Mesenchymal stem cell (in vitro differentiated cells and primary cell): Measurements from ENCODE around the gene FERMT2.
A peak's percentile ranks its signal among the peaks of the same experiment; 100 is the strongest.
"Not testable (repeated sequence)": the region's sequence is repeated elsewhere in the genome, so short reads cannot be mapped to it uniquely, and the experiment has no call there.

Source experiments
- DNase-seq: peaks from one replicate; pipeline ENCODE4 v3.0.0-alpha.2; 2013
- H2AFZ ChIP-seq: one replicate; pipeline ENCODE4 v1.6.1; 2013; ENCODE audit warnings: low read depth, mild to moderate bottlenecking, control low read depth, inconsistent platforms, low read length, moderate library complexity
- H2AK5ac ChIP-seq: 2 replicates; pipeline ENCODE4 v1.6.1; 2013; ENCODE audit warnings: low read length, moderate library complexity, mild to moderate bottlenecking, inconsistent platforms; ENCODE audit not compliant: severe bottlenecking
- H2BK120ac ChIP-seq: one replicate; pipeline ENCODE4 v1.6.1; 2013; ENCODE audit warnings: low read depth, mild to moderate bottlenecking, inconsistent platforms, low read length, moderate library complexity
- H2BK12ac ChIP-seq, 2 experiments: one replicate each; pipeline ENCODE4 v1.6.1; 2013; ENCODE audit warnings: inconsistent platforms in 2 of 2, low read length in 2 of 2, mild to moderate bottlenecking in 2 of 2, moderate library complexity in 2 of 2, control low read depth in 1 of 2
- H2BK15ac ChIP-seq: one replicate; pipeline ENCODE4 v1.6.1; 2013; ENCODE audit warnings: mild to moderate bottlenecking, low read depth, inconsistent platforms; ENCODE audit not compliant: poor library complexity, severe bottlenecking
- H2BK5ac ChIP-seq: 2 replicates; pipeline ENCODE4 v1.6.1; 2013; ENCODE audit warnings: low read depth, mild to moderate bottlenecking, low read length, control low read depth, inconsistent platforms; ENCODE audit not compliant: poor library complexity, severe bottlenecking
- H3K14ac ChIP-seq, 2 experiments: one replicate each; pipeline ENCODE4 v1.6.1; 2013; ENCODE audit warnings: inconsistent platforms in 2 of 2, low read length in 2 of 2, control low read depth in 1 of 2, mild to moderate bottlenecking in 1 of 2, moderate library complexity in 1 of 2
- H3K18ac ChIP-seq, 2 experiments: one replicate each; pipeline ENCODE4 v1.6.1; 2013; ENCODE audit warnings: inconsistent platforms in 2 of 2, low read length in 2 of 2, control low read depth in 1 of 2, low read depth in 1 of 2, mild to moderate bottlenecking in 1 of 2
- H3K23ac ChIP-seq, 2 experiments: one replicate each; pipeline ENCODE4 v1.6.1; 2013; ENCODE audit warnings: inconsistent platforms in 2 of 2, low read length in 2 of 2, mild to moderate bottlenecking in 2 of 2, moderate library complexity in 2 of 2, control low read depth in 1 of 2
- H3K27ac ChIP-seq: 2 replicates; pipeline ENCODE4 v1.5.1; 2013; ENCODE audit warnings: mild to moderate bottlenecking, moderate library complexity, low read length, control low read depth, inconsistent platforms; ENCODE audit not compliant: poor library complexity, severe bottlenecking
- H3K27me3 ChIP-seq, 2 experiments: 2 replicates each; pipeline versions ENCODE4 v1.6.1 to v1.7.0; 2013; ENCODE audit warnings: low read length in 2 of 2, mild to moderate bottlenecking in 2 of 2, moderate library complexity in 2 of 2, control low read depth in 1 of 2, inconsistent platforms in 1 of 2; ENCODE audit not compliant: control insufficient read depth in 1 of 2, insufficient read depth in 1 of 2
- H3K36me3 ChIP-seq, 2 experiments: 2 replicates each; pipeline versions ENCODE4 v1.6.1 to v1.7.0; 2013; ENCODE audit warnings: low read length in 2 of 2, control low read depth in 1 of 2, inconsistent platforms in 1 of 2, low read depth in 1 of 2, mild to moderate bottlenecking in 1 of 2; ENCODE audit not compliant: insufficient read depth in 2 of 2, control insufficient read depth in 1 of 2
- H3K4ac ChIP-seq, 2 experiments: one replicate each; pipeline ENCODE4 v1.6.1; 2013; ENCODE audit warnings: inconsistent platforms in 2 of 2, low read length in 2 of 2, mild to moderate bottlenecking in 2 of 2, moderate library complexity in 2 of 2, control low read depth in 1 of 2, low read depth in 1 of 2
- H3K4me1 ChIP-seq: 2 replicates; pipeline ENCODE4 v1.6.1; 2013; ENCODE audit warnings: low read depth, low read length, control low read depth; ENCODE audit not compliant: control insufficient read depth, insufficient read depth
- H3K4me2 ChIP-seq: 2 replicates; pipeline ENCODE4 v1.6.1; 2013; ENCODE audit warnings: low read length, mild to moderate bottlenecking, inconsistent platforms; ENCODE audit not compliant: poor library complexity, severe bottlenecking
- H3K4me3 ChIP-seq, 2 experiments: 2 replicates each; pipeline versions ENCODE4 v1.5.1 to v1.7.0; 2013; ENCODE audit warnings: low read length in 2 of 2, mild to moderate bottlenecking in 2 of 2, control low read depth in 1 of 2, low read depth in 1 of 2; ENCODE audit not compliant: insufficient read depth in 1 of 2
- H3K79me1 ChIP-seq: replicated peaks from 2 replicates; pipeline ENCODE4 v1.6.1; 2013; ENCODE audit warnings: mild to moderate bottlenecking, control low read depth, low read length, inconsistent platforms; ENCODE audit not compliant: poor library complexity, severe bottlenecking
- H3K9ac ChIP-seq: 2 replicates; pipeline ENCODE4 v1.7.0; 2013; ENCODE audit warnings: mild to moderate bottlenecking, low read length, moderate library complexity
- H3K9me3 ChIP-seq: 2 replicates; pipeline ENCODE4 v1.7.0; 2013; ENCODE audit warnings: mild to moderate bottlenecking, low read length; ENCODE audit not compliant: control insufficient read depth
- H4K8ac ChIP-seq: one replicate; pipeline ENCODE4 v1.6.1; 2013; ENCODE audit warnings: inconsistent platforms, mild to moderate bottlenecking, low read length, moderate library complexity
- H4K91ac ChIP-seq: one replicate; pipeline ENCODE4 v1.6.1; 2013; ENCODE audit warnings: mild to moderate bottlenecking, low read length, inconsistent platforms
- WGBS: methylation state at CpG from one replicate; pipeline ENCODE4 v1.1.7; 2013; ENCODE audit warnings: mixed read lengths; 5-methylcytosine and 5-hydroxymethylcytosine counted together

Gene FERMT2

GRCh38 chr14:52922059-52922458, 28.8 kb downstream of the FERMT2 start:
- Histone ChIP-seq H3K27me3 (no peaks in the 10 kb centered on the region), H3K27ac (peak overlapping the region; percentile 70), H4K8ac (no peak overlapping the region), H4K91ac (no peak overlapping the region), H2BK12ac (peak overlapping the region in 1 of 2 experiments; percentile 6), H3K18ac (peak overlapping the region in 1 of 2 experiments; percentile 64), H2BK120ac (no peak overlapping the region), H3K36me3 (peaks cover 0 to 15% of the 10 kb centered on the region in 2 experiments), H3K4me3 (no peak overlapping the region), H2BK5ac (no peak overlapping the region), H3K4me1 (peaks cover 16% of the 10 kb centered on the region), H3K14ac (no peak overlapping the region), H3K4ac (peak overlapping the region in 1 of 2 experiments; percentile 26), H2BK15ac (no peak overlapping the region), H2AK5ac (peak overlapping the region; percentile 44), H3K79me1 (no peaks in the 10 kb centered on the region), H3K4me2 (no peak overlapping the region), H3K9me3 (no peaks in the 10 kb centered on the region), H3K23ac (no peak overlapping the region), H2AFZ (no peak overlapping the region), H3K9ac (no peak overlapping the region)
- DNase-seq = no peak

GRCh38 chr14:52920411-52920810, 30.4 kb downstream of the FERMT2 start:
- Histone ChIP-seq H3K4me1 (peaks cover 14% of the 10 kb centered on the region), H3K27ac (peak overlapping the region; percentile 81), H3K36me3 (peaks cover 0 to 29% of the 10 kb centered on the region in 2 experiments), H3K18ac (peak overlapping the region in 1 of 2 experiments; percentile 73), H3K14ac (peak overlapping the region in 1 of 2 experiments; percentile 15)
- not testable (repeated sequence) for H3K23ac ChIP-seq, H2BK15ac ChIP-seq, H2BK5ac ChIP-seq, DNase-seq, H3K9ac ChIP-seq, H2BK120ac ChIP-seq, H3K9me3 ChIP-seq, H3K4me2 ChIP-seq, H4K8ac ChIP-seq, H3K4ac ChIP-seq, H2BK12ac ChIP-seq, H2AK5ac ChIP-seq, H3K27me3 ChIP-seq, H3K79me1 ChIP-seq, H4K91ac ChIP-seq, H2AFZ ChIP-seq, H3K4me3 ChIP-seq
- WGBS = 99% methylated on average over 5 of the region's 5 CpGs

GRCh38 chr14:52919971-52920370, 30.9 kb downstream of the FERMT2 start:
- H3K18ac ChIP-seq = no peak overlapping the region
- no peak overlapping the region for H2BK12ac ChIP-seq
- peak overlapping the region; percentile 81 for H3K27ac ChIP-seq
- no peak overlapping the region for H3K4ac ChIP-seq
- H3K9ac ChIP-seq = peak overlapping the region; percentile 36
- WGBS = 55% methylated on average over 2 of the region's 3 CpGs
- H2BK15ac ChIP-seq = no peak overlapping the region
- H3K9me3 ChIP-seq = no peaks in the 10 kb centered on the region
- H3K23ac ChIP-seq = no peak overlapping the region
- no peak overlapping the region for H2AFZ ChIP-seq
- H3K4me2 ChIP-seq = no peak overlapping the region
- H3K14ac ChIP-seq = no peak overlapping the region
- peaks cover 0 to 33% of the 10 kb centered on the region in 2 experiments for H3K36me3 ChIP-seq
- no peak overlapping the region for H2BK120ac ChIP-seq
- H4K8ac ChIP-seq = no peak overlapping the region
- H3K27me3 ChIP-seq = no peaks in the 10 kb centered on the region
- peaks cover 14% of the 10 kb centered on the region for H3K4me1 ChIP-seq
- no peak for DNase-seq
- no peak overlapping the region for H4K91ac ChIP-seq
- no peak overlapping the region for H2BK5ac ChIP-seq
- H3K79me1 ChIP-seq = peaks cover 1% of the 10 kb centered on the region
- no peak overlapping the region for H3K4me3 ChIP-seq
- H2AK5ac ChIP-seq = no peak overlapping the region

- Histone ChIP-seq H3K9ac (peak overlapping the region; percentile 36), H3K4me1 (peaks cover 12% of the 10 kb centered on the region), H3K4me3 (no peak overlapping the region), H3K14ac (no peak overlapping the region), H3K27me3 (no peaks in the 10 kb centered on the region), H3K4me2 (no peak overlapping the region), H2AFZ (no peak overlapping the region), H2BK5ac (no peak overlapping the region), H3K36me3 (peaks cover 0 to 38% of the 10 kb centered on the region in 2 experiments), H4K8ac (no peak overlapping the region), H3K27ac (peak overlapping the region; percentile 42), H3K23ac (no peak overlapping the region), H4K91ac (no peak overlapping the region), H2BK12ac (no peak overlapping the region), H2BK15ac (no peak overlapping the region), H3K9me3 (no peaks in the 10 kb centered on the region), H3K79me1 (peaks cover 1% of the 10 kb centered on the region), H2AK5ac (no peak overlapping the region), H3K18ac (no peak overlapping the region), H2BK120ac (no peak overlapping the region), H3K4ac (no peak overlapping the region)
- DNase-seq = peak; percentile 80
These were observed 32.4 kb downstream of the FERMT2 start for GRCh38 chr14:52918486-52918885.
